ENCODE measurements around the gene KCNS3. TPM values are rescaled to one million over a fixed set of nuclear protein-coding genes. Genes with fewer than 3 reads are reported as not detected.

KCNS3 gene
- total and polyA plus RNA-seq, 2 donors (not counting 1 experiment from before 2014, with no cell fraction given) = 3.0 to 6.3 TPM

DNA sequence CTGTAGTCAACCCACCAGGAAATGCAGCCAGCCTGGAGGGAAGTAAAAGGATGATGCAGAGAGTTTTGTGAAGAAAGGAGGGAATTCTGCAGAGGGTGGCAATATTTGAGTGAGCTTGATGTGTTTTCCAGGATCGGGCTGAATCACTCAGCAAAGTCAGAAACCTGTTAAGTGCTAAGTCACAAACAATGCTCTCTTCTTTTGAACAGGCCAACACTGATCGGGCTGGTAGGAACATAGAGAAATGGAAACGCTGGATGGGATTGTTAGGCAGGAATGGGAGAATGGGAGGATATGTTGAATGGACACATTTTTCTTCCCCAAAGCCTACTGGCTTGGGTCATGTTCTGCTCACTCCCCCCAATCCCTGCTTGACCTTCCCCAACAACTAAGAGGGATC, 36.6 kb downstream of the KCNS3 start:
- Histone ChIP-seq H3K27me3 (ENCODE audit: control insufficient read depth, insufficient read depth, low read length) (no peaks in the 10 kb centered on the region), H3K9ac (ENCODE audit: insufficient read depth, low read length) (no peak overlapping the region), H3K79me2 (ENCODE audit: control insufficient read depth, insufficient read depth, low read length) (no peaks in the 10 kb centered on the region), H3K4me3 (replicated peaks in 1 of 4; ENCODE audit: control extremely low read depth in 1 of 4, insufficient read depth in 1 of 4, low read depth in 3 of 4, low read length in 4 of 4) (no peak overlapping the region), H2AFZ (ENCODE audit: low read length) (no peak overlapping the region), H3K4me1 (ENCODE audit: control insufficient read depth, extremely low read depth, insufficient read depth, low read length) (no peaks in the 10 kb centered on the region), H3K4me2 (ENCODE audit: extremely low read depth, insufficient read depth, low read length) (no peak overlapping the region), H3K27ac (ENCODE audit: insufficient read depth, low read length) (no peak overlapping the region), H4K20me1 (ENCODE audit: control insufficient read depth, extremely low read depth, insufficient read depth, low read length) (no peaks in the 10 kb centered on the region), H3K36me3 (ENCODE audit: control insufficient read depth, insufficient read depth, low read length) (no peaks in the 10 kb centered on the region), H3K9me3 (ENCODE audit: control insufficient read depth, insufficient read depth, low read depth, low read length) (no peaks in the 10 kb centered on the region)
- DNase-seq (ENCODE audit: low read depth in 2 of 2) = no peak
- TF ChIP-seq CTCF (conservative IDR thresholded peaks at IDR 0.05 in 1 of 2, IDR thresholded peaks at IDR 0.05 in 1 of 2; ENCODE audit: low read depth in 1 of 2, low read length in 2 of 2) (no peak), EZH2 (IDR thresholded peaks at IDR 0.05; ENCODE audit: low read length, missing control alignments) (no peak)

DNA sequence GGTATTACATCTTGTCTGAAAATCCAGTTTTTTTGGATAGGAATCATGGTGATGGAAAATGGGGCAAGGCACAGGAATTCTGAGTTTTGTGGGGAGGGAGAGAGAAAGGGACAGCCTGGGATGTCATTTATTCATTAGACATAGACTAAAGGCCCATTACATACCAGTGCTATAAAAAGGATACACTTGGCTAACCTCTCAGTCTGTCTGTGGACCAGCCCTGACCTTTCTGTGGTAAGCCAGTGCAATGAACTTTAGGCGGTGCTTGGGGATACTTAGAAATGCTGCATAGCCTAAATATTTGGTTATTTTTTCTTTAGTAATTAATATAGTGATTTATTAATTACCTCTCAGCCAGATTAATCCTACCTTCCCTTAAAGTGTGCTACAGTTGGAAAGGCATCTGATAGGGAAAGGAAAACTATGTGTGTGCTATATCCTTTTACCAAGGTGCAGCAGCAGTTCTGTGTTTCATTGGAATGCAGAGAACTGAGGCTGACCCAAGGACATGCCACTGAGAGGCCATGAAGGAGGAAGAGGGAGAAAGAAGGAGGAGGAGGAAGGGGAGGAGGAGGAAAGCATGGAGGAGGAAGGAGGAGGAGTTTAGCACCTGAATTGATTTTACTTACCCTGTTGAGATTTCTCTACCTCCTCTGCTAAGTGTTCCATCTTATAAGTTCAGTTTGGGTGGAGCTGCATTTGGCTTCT, 37.5 kb downstream of the KCNS3 start:
- Histone ChIP-seq H3K79me2 (ENCODE audit: control insufficient read depth, insufficient read depth, low read length) (no peaks in the 10 kb centered on the region), H3K27ac (ENCODE audit: insufficient read depth, low read length) (no peak overlapping the region), H4K20me1 (ENCODE audit: control insufficient read depth, extremely low read depth, insufficient read depth, low read length) (no peaks in the 10 kb centered on the region), H3K9me3 (ENCODE audit: control insufficient read depth, insufficient read depth, low read depth, low read length) (no peaks in the 10 kb centered on the region), H3K4me2 (ENCODE audit: extremely low read depth, insufficient read depth, low read length) (no peak overlapping the region), H3K4me3 (replicated peaks in 1 of 4; ENCODE audit: control extremely low read depth in 1 of 4, insufficient read depth in 1 of 4, low read depth in 3 of 4, low read length in 4 of 4) (no peak overlapping the region), H3K27me3 (ENCODE audit: control insufficient read depth, insufficient read depth, low read length) (no peaks in the 10 kb centered on the region), H3K9ac (ENCODE audit: insufficient read depth, low read length) (no peak overlapping the region), H3K4me1 (ENCODE audit: control insufficient read depth, extremely low read depth, insufficient read depth, low read length) (no peaks in the 10 kb centered on the region), H3K36me3 (ENCODE audit: control insufficient read depth, insufficient read depth, low read length) (no peaks in the 10 kb centered on the region), H2AFZ (ENCODE audit: low read length) (no peak overlapping the region)
- TF ChIP-seq CTCF (conservative IDR thresholded peaks at IDR 0.05 in 1 of 2, IDR thresholded peaks at IDR 0.05 in 1 of 2; ENCODE audit: low read depth in 1 of 2, low read length in 2 of 2) = no peak
- no peak for TF ChIP-seq EZH2 (IDR thresholded peaks at IDR 0.05; ENCODE audit: low read length, missing control alignments)
- no peak for DNase-seq (ENCODE audit: low read depth in 2 of 2)

DNA sequence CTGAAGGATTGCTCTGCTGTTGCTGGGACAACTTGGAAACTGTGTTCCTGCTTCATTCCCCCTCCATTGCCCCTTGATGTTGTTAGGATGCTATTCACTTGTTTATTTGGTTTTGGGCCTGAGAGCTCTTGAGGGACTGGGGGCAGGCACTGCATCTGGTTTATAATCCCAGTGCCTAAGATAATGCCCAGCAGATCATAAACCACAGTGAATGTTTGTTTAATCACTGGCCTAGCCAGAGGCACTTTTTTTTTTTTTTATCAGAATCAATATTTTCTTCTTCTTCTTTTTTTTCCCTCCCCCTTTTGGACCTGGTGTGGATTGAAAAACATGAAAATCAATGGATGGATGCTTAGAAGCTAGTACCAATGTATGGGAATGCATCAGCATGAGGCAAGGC, 38.1 kb downstream of the KCNS3 start:
- H3K27ac ChIP-seq (ENCODE audit: insufficient read depth, low read length) = no peak overlapping the region
- H3K27me3 ChIP-seq (ENCODE audit: control insufficient read depth, insufficient read depth, low read length) = no peaks in the 10 kb centered on the region
- no peaks in the 10 kb centered on the region for H3K4me1 ChIP-seq (ENCODE audit: control insufficient read depth, extremely low read depth, insufficient read depth, low read length)
- no peak overlapping the region for H3K4me3 ChIP-seq (replicated peaks in 1 of 4; ENCODE audit: control extremely low read depth in 1 of 4, insufficient read depth in 1 of 4, low read depth in 3 of 4, low read length in 4 of 4)
- H3K79me2 ChIP-seq (ENCODE audit: control insufficient read depth, insufficient read depth, low read length) = no peaks in the 10 kb centered on the region
- H3K4me2 ChIP-seq (ENCODE audit: extremely low read depth, insufficient read depth, low read length) = no peak overlapping the region
- no peak overlapping the region for H3K9ac ChIP-seq (ENCODE audit: insufficient read depth, low read length)
- no peak overlapping the region for H2AFZ ChIP-seq (ENCODE audit: low read length)
- H3K9me3 ChIP-seq (ENCODE audit: control insufficient read depth, insufficient read depth, low read depth, low read length) = no peaks in the 10 kb centered on the region
- H3K36me3 ChIP-seq (ENCODE audit: control insufficient read depth, insufficient read depth, low read length) = no peaks in the 10 kb centered on the region
- DNase-seq (ENCODE audit: low read depth in 2 of 2) = no peak
- TF ChIP-seq CTCF (conservative IDR thresholded peaks at IDR 0.05 in 1 of 2, IDR thresholded peaks at IDR 0.05 in 1 of 2; ENCODE audit: low read depth in 1 of 2, low read length in 2 of 2) (no peak), EZH2 (IDR thresholded peaks at IDR 0.05; ENCODE audit: low read length, missing control alignments) (no peak)
- no peaks in the 10 kb centered on the region for H4K20me1 ChIP-seq (ENCODE audit: control insufficient read depth, extremely low read depth, insufficient read depth, low read length)
